Ascending aorta (tissue), 2 donors: ENCODE data around the gene NPW. TPM values are rescaled to one million over a fixed set of nuclear protein-coding genes. Genes with fewer than 3 reads are reported as not detected.

Experiments used
- DNase-seq, 2 donors: peaks; one replicate each; pipeline ENCODE4 v3.0.0-alpha.2; 2019; ENCODE audit warnings: low spot score in 2 of 2
- H3K27ac ChIP-seq, 2 donors: fragments of 200-600 bp; sonication (generic); one replicate each; pipeline ENCODE4 v1.5.1; 2016 to 2017; ENCODE audit warnings: mild to moderate bottlenecking in 1 of 2
- H3K27me3 ChIP-seq: fragments of 200-600 bp; sonication (generic); one replicate; pipeline ENCODE4 v1.5.1; 2017
- H3K36me3 ChIP-seq, 2 donors: fragments of 200-600 bp; sonication (generic); one replicate each; pipeline ENCODE4 v1.5.1; 2016
- H3K4me1 ChIP-seq, 2 donors: fragments of 200-600 bp; sonication (generic); one replicate each; pipeline ENCODE4 v1.5.1; 2016 to 2017; ENCODE audit warnings: mild to moderate bottlenecking in 1 of 2
- H3K4me3 ChIP-seq, 2 donors: fragments of 200-600 bp; sonication (generic); one replicate each; pipeline ENCODE4 v1.5.1; 2016 to 2017; ENCODE audit warnings: mild to moderate bottlenecking in 1 of 2
- H3K9me3 ChIP-seq, 2 donors: fragments of 200-600 bp; sonication (generic); one replicate each; pipeline ENCODE4 v1.5.1; 2016
- CTCF ChIP-seq, 3 experiments: fragments of 200-600 bp in 2 of 3; fragments of 450-650 bp in 1 of 3; sonication (generic) in 2 of 3; IDR thresholded peaks; one replicate each; pipeline ENCODE4 v1.5.1; 2016 to 2019; ENCODE audit warnings: antibody characterized with exemption in 3 of 3, mild to moderate bottlenecking in 1 of 3, moderate library complexity in 1 of 3
- intact Hi-C: fragments of 100-400 bp; cut with DNase I; formaldehyde crosslinking; loops from one replicate; pipeline ENCODE4 v1.15.1; 2023
- total RNA-seq: library from RNA; depleted of rRNA; stranded (reverse); fragments of >200 nt; gene quantifications from one replicate; pipeline ENCODE4 v1.1.0, GENCODE V29; 2016

NPW gene
- total RNA-seq, 1 donor from 2014 or later: not detected

GRCh38 chr16:2058420-2058819 is 38.8 kb downstream of the NPW start:
- no peak for TF ChIP-seq CTCF (IDR thresholded peaks at IDR 0.05)
- intact Hi-C loops: no loop called here
- no peaks in the 10 kb centered on the region for H3K27me3 ChIP-seq
- H3K27ac ChIP-seq: no peak overlapping the region
- no peak for DNase-seq
- H3K4me1 ChIP-seq: no peaks in the 10 kb centered on the region
- no peaks in the 10 kb centered on the region for H3K9me3 ChIP-seq
- H3K36me3 ChIP-seq: peaks cover 59 to 80% of the 10 kb centered on the region in 2 donors
- no peak overlapping the region for H3K4me3 ChIP-seq

GRCh38 chr16:2058872-2059271 is 39.3 kb downstream of the NPW start:
- Histone ChIP-seq H3K4me3 (no peak overlapping the region), H3K36me3 (peaks cover 54 to 80% of the 10 kb centered on the region in 2 donors), H3K27ac (no peak overlapping the region), H3K27me3 (no peaks in the 10 kb centered on the region), H3K4me1 (no peaks in the 10 kb centered on the region), H3K9me3 (no peaks in the 10 kb centered on the region)
- DNase-seq: no peak
- intact Hi-C loops: no loop called here
- no peak for TF ChIP-seq CTCF (IDR thresholded peaks at IDR 0.05)

- intact Hi-C loops: no loop called here
- peaks cover 55 to 77% of the 10 kb centered on the region in 2 donors for H3K36me3 ChIP-seq
Observed at GRCh38 chr16:2060346-2060745, 40.8 kb downstream of the NPW start.

GRCh38 chr16:2061023-2061422 is 41.4 kb downstream of the NPW start:
- Histone ChIP-seq H3K4me3 (no peak overlapping the region), H3K9me3 (no peaks in the 10 kb centered on the region), H3K27me3 (no peaks in the 10 kb centered on the region), H3K4me1 (no peaks in the 10 kb centered on the region), H3K27ac (no peak overlapping the region), H3K36me3 (peaks cover 54 to 82% of the 10 kb centered on the region in 2 donors)
- no peak for DNase-seq
- intact Hi-C loops: no loop called here
- TF ChIP-seq CTCF (IDR thresholded peaks at IDR 0.05): no peak

More at GRCh38 chr16:2060346-2060745, 40.8 kb downstream of the NPW start:
- Histone ChIP-seq H3K9me3 (no peaks in the 10 kb centered on the region), H3K27me3 (no peaks in the 10 kb centered on the region), H3K4me3 (no peak overlapping the region), H3K4me1 (no peaks in the 10 kb centered on the region), H3K27ac (no peak overlapping the region)
- TF ChIP-seq CTCF (IDR thresholded peaks at IDR 0.05): no peak
- no peak for DNase-seq

- Histone ChIP-seq H3K9me3 (no peaks in the 10 kb centered on the region), H3K27ac (no peak overlapping the region), H3K36me3 (peaks cover 56 to 82% of the 10 kb centered on the region in 2 donors), H3K4me3 (no peak overlapping the region), H3K4me1 (no peaks in the 10 kb centered on the region), H3K27me3 (no peaks in the 10 kb centered on the region)
- no peak for DNase-seq
- TF ChIP-seq CTCF (IDR thresholded peaks at IDR 0.05): no peak
- intact Hi-C loops: no loop called here
Observed at GRCh38 chr16:2061526-2061925, 41.9 kb downstream of the NPW start.

GRCh38 chr16:2062801-2063200 is 43.2 kb downstream of the NPW start:
- H3K36me3 ChIP-seq: peaks cover 50 to 74% of the 10 kb centered on the region in 2 donors
- H3K9me3 ChIP-seq: no peaks in the 10 kb centered on the region
- H3K27ac ChIP-seq: no peak overlapping the region
- intact Hi-C loops: no loop called here
- no peak overlapping the region for H3K4me3 ChIP-seq
- DNase-seq: no peak
- TF ChIP-seq CTCF (IDR thresholded peaks at IDR 0.05): no peak
- H3K27me3 ChIP-seq: no peaks in the 10 kb centered on the region
- no peaks in the 10 kb centered on the region for H3K4me1 ChIP-seq
